Smooth muscle cell (in vitro differentiated cells): ENCODE results near the gene IGDCC3. TPM values are rescaled to one million over a fixed set of nuclear protein-coding genes. Genes with fewer than 3 reads are reported as not detected.

ENCODE experiments used
- DNase-seq: peaks from one replicate; lab custom pipeline; 2025; ENCODE audit not compliant: unreplicated experiment; lab: John Stamatoyannopoulos, UW
- H2AFZ ChIP-seq: fragments of 200-600 bp; sonication (generic); 2 replicates; pipeline ENCODE4 v1.6.0; 2016; ENCODE audit warnings: antibody characterized with exemption, low read depth, mild to moderate bottlenecking
- H3F3A ChIP-seq: fragments of 200-600 bp; sonication (generic); 2 replicates; pipeline ENCODE4 v1.6.0; 2017; ENCODE audit warnings: antibody characterized with exemption, low read depth
- H3K27ac ChIP-seq: fragments of 200-600 bp; sonication (generic); 2 replicates; pipeline ENCODE4 v1.5.1; 2016; ENCODE audit warnings: low read depth, mild to moderate bottlenecking
- H3K27me3 ChIP-seq: fragments of 200-600 bp; sonication (generic); 2 replicates; pipeline ENCODE4 v1.6.1; 2016; ENCODE audit warnings: low read depth, mild to moderate bottlenecking
- H3K36me3 ChIP-seq: fragments of 200-600 bp; sonication (generic); 2 replicates; pipeline ENCODE4 v1.5.1; 2016; ENCODE audit warnings: low read depth
- H3K4me1 ChIP-seq: fragments of 200-600 bp; sonication (generic); 2 replicates; pipeline ENCODE4 v1.5.1; 2016; ENCODE audit warnings: low read depth
- H3K4me2 ChIP-seq: fragments of 200-600 bp; sonication (generic); 2 replicates; pipeline ENCODE4 v1.6.0; 2016; ENCODE audit warnings: mild to moderate bottlenecking
- H3K4me3 ChIP-seq: fragments of 200-600 bp; sonication (generic); 2 replicates; pipeline ENCODE4 v1.5.1; 2016; ENCODE audit warnings: mild to moderate bottlenecking
- H3K79me2 ChIP-seq: fragments of 200-600 bp; sonication (generic); 2 replicates; pipeline ENCODE4 v1.6.0; 2016; ENCODE audit warnings: low read depth, mild to moderate bottlenecking
- H3K9ac ChIP-seq: fragments of 200-600 bp; sonication (generic); 2 replicates; pipeline ENCODE4 v1.6.0; 2016; ENCODE audit warnings: low read depth
- H3K9me3 ChIP-seq: fragments of 200-600 bp; sonication (generic); replicated peaks from 2 replicates; pipeline ENCODE4 v1.5.1; 2016; ENCODE audit warnings: low read depth
- H4K20me1 ChIP-seq: fragments of 200-600 bp; sonication (generic); 2 replicates; pipeline ENCODE4 v1.6.0; 2016; ENCODE audit warnings: low read depth
- CTCF ChIP-seq: fragments of 200-600 bp; sonication (generic); IDR thresholded peaks from 2 replicates; pipeline ENCODE4 v1.5.1; 2017; ENCODE audit warnings: borderline replicate concordance, mild to moderate bottlenecking, antibody characterized with exemption; ENCODE audit not compliant: insufficient read depth, poor library complexity, severe bottlenecking
- WGBS: methylation state at CpG from one replicate; pipeline ENCODE4 v1.1.7; 2016; ENCODE audit warnings: low lambda C conversion rate; 5-methylcytosine and 5-hydroxymethylcytosine counted together
- polyA plus RNA-seq: library from polyadenylated mRNA; unstranded; fragments of >200 nt; fragmentation: Nextera tagmentation; extraction: Ambion mirVana; gene quantifications from 2 replicates; pipeline ENCODE4 v1.2.1, GENCODE V29; 2016
- total RNA-seq: library from RNA; depleted of rRNA; stranded (reverse); fragments of >200 nt; gene quantifications from 2 replicates; pipeline ENCODE4 v1.2.3, GENCODE V29; 2014

IGDCC3 gene
- total and polyA plus RNA-seq, 2 experiments from 2014 or later = 3.2 to 5.9 TPM

DNA sequence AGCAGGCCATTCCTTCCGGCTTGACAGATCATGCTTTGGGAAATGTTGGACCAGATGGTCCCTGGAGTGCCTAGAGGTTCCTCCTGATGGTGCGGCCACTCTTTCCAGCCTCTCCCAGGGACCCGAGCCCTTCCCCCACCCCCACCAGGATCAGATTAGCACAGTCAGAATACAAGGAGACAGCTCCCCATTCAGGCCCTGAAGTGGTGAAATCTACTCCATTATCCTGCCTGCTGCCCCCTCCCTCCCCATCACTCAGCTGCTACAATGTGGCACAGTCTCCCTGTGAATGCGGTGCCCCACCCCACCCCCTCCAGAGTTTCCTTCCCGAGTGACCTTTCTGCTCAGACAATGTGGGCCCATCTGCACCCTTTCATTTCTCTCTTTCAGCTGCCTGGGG lies 43.9 kb downstream of the IGDCC3 start:
- H3K36me3 ChIP-seq = no peaks in the 10 kb centered on the region
- no peaks in the 10 kb centered on the region for H3K27me3 ChIP-seq
- H3K27ac ChIP-seq = no peak overlapping the region
- no peaks in the 10 kb centered on the region for H3K79me2 ChIP-seq
- no peaks in the 10 kb centered on the region for H4K20me1 ChIP-seq
- H3K4me3 ChIP-seq = no peak overlapping the region
- no peak overlapping the region for H2AFZ ChIP-seq
- WGBS = 76% methylated on average over 5 of the region's 5 CpGs
- H3K4me1 ChIP-seq = peaks cover 27% of the 10 kb centered on the region
- H3K9me3 ChIP-seq = no peaks in the 10 kb centered on the region
- H3K4me2 ChIP-seq = no peak overlapping the region
- no peak for TF ChIP-seq CTCF
- H3F3A ChIP-seq = no peaks in the 10 kb centered on the region
- no peak for DNase-seq
- no peak overlapping the region for H3K9ac ChIP-seq

- Histone ChIP-seq H3K4me2 (no peak overlapping the region), H3K79me2 (no peaks in the 10 kb centered on the region), H3K9me3 (no peaks in the 10 kb centered on the region), H3K4me3 (no peak overlapping the region), H3K36me3 (no peaks in the 10 kb centered on the region), H3F3A (no peaks in the 10 kb centered on the region), H3K9ac (no peak overlapping the region), H3K27ac (no peak overlapping the region), H4K20me1 (no peaks in the 10 kb centered on the region), H3K27me3 (no peaks in the 10 kb centered on the region), H2AFZ (no peak overlapping the region), H3K4me1 (peaks cover 27% of the 10 kb centered on the region)
- no peak for DNase-seq
- no peak for TF ChIP-seq CTCF
- 94% methylated on average over 15 of the region's 16 CpGs for WGBS
Observed at GRCh38 chr15:65333148-65333820, 44.5 kb downstream of the IGDCC3 start.

DNA sequence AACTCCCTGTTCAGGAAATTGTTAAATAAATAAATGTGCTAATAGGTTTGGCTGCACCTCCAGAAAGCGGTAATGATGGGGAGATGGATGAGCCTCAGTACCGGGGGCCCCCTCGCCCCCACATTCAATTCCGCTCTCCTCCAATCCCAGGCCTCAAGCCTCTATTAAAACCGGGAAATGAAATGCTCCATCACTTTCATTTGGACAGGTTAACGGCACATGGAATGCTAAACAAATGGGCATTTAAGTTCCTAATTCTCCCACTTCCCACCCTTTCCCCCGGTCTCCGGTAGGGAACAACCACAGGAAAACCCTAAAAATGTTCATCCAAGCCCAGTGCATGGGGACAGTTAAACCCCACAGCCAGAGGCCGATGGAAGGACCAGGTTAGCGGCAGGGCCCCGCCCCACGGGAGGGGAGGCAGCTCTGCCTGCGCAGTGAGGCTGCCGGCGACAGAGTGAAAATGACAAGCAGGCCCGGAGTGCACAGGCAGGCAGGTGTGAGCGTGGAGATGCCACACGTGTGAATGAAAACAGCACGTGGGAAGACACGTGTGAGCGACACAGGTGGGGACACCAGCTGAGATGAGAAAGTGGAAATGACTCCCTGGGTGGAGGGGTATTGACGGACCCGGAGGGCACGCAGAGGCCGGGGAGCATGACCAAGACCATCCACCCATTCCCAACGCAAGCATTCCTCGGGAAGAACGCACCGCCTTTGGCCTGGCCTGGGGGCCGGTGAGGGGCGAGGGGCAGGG lies 45.2 kb downstream of the IGDCC3 start:
- no peak for TF ChIP-seq CTCF
- no peak overlapping the region for H2AFZ ChIP-seq
- H3K4me2 ChIP-seq = no peak overlapping the region
- H3K9me3 ChIP-seq = no peaks in the 10 kb centered on the region
- 96% methylated on average over 31 of the region's 31 CpGs for WGBS
- no peaks in the 10 kb centered on the region for H4K20me1 ChIP-seq
- H3K27me3 ChIP-seq = no peaks in the 10 kb centered on the region
- no peaks in the 10 kb centered on the region for H3K79me2 ChIP-seq
- no peak overlapping the region for H3K27ac ChIP-seq
- no peak overlapping the region for H3K4me3 ChIP-seq
- H3K36me3 ChIP-seq = no peaks in the 10 kb centered on the region
- peaks cover 23% of the 10 kb centered on the region for H3K4me1 ChIP-seq
- no peak overlapping the region for H3K9ac ChIP-seq
- no peak for DNase-seq
- H3F3A ChIP-seq = no peaks in the 10 kb centered on the region
